GM12873 (cell line): ENCODE results near the gene PPP1R8.

Source experiments
- CTCF ChIP-seq: IDR thresholded peaks from 2 replicates; pipeline ENCODE4 v1.5.1; 2012; ENCODE audit warnings: low read depth, mild to moderate bottlenecking, moderate library complexity, low read length, control low read depth; ENCODE audit not compliant: insufficient read depth; ENCODE audit errors: missing control alignments

PPP1R8 gene

GRCh38 chr1:27823784-27824183, 6.8 kb upstream of the PPP1R8 start:
- no peak for TF ChIP-seq CTCF

DNA sequence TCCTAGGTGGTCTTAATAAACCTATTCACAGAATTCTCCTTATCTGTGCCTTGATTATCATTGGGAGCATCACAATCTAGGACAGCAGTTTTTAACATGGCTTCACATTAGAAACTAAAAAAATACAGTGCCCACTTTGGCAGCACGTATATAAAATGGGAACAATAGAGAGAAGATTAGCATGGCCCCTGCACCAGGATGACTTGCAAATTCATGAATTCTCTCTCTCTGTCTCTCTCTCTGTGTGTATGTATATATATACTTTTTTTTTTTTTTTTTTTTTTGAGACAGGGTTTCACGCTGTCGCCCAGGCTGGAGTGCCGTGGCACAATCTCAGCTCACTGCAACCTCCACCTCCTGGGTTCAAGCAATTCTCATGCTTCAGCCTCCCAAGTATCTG, 6.2 kb upstream of the PPP1R8 start:
- TF ChIP-seq CTCF = no peak

DNA sequence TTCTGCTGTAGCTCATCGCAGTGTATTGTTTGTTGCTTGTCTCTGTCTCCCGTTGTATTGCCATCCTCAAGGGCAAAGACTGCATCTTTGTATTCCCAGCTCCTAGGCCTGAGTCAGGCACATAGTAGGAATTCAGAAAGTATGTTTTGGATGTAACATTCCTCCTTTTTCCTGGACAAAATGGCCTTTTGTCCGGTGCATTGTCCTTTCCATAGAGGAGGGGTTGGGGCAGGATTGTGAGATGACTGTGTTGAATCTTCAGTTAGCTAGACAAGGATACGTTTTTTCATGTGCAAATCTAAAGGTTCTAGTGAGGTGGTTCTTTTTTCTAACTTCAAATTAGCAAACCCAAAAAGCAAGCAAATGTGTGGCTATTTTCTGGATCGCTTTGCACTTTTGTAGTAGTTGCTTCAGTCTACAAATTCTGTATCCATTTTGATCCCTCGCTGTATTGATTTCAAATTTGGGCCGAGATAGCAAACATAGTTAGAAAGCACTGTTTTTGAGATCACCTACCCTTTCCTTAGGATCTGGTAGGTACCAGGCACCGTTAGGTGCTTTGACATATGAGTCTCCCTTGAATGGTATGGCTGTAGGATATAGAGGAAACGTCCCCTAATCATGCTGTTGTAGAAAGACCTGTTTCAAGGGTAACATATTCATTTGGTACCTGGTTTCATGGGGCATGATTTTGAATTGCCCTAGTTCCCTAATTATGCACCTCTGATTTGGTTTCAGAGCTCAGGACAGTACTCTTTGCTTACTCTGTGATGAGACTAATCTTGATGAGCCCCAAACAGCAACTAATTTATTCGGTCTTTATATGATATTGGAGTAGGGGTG, 1.2 kb downstream of the PPP1R8 start:
- no peak for TF ChIP-seq CTCF

- TF ChIP-seq CTCF = no peak
Measured at GRCh38 chr1:27832762-27833161, 2.2 kb downstream of the PPP1R8 start.

GRCh38 chr1:27833470-27833869, 2.9 kb downstream of the PPP1R8 start:
- TF ChIP-seq CTCF = no peak

GRCh38 chr1:27835046-27835445, 4.5 kb downstream of the PPP1R8 start:
- TF ChIP-seq CTCF = no peak

GRCh38 chr1:27835501-27835900, 4.9 kb downstream of the PPP1R8 start:
- TF ChIP-seq CTCF = no peak
